ENCODE measurements around the gene NXN.

GRCh38 chr17:856149-856548 lies 123.4 kb downstream of the NXN start:
- TF ChIP-seq POLR2AphosphoS5 (IDR thresholded peaks at IDR 0.05; ENCODE audit: low read depth, low read length) (no peak), SIN3A (IDR thresholded peaks at IDR 0.05; ENCODE audit: borderline replicate concordance, insufficient read depth, low read depth, low read length) (no peak), REST (IDR thresholded peaks at IDR 0.05; ENCODE audit: insufficient read depth in 1 of 2, low read depth in 2 of 2, low read length in 1 of 2) (no peak)
- TF ChIP-seq, protein P1, sequence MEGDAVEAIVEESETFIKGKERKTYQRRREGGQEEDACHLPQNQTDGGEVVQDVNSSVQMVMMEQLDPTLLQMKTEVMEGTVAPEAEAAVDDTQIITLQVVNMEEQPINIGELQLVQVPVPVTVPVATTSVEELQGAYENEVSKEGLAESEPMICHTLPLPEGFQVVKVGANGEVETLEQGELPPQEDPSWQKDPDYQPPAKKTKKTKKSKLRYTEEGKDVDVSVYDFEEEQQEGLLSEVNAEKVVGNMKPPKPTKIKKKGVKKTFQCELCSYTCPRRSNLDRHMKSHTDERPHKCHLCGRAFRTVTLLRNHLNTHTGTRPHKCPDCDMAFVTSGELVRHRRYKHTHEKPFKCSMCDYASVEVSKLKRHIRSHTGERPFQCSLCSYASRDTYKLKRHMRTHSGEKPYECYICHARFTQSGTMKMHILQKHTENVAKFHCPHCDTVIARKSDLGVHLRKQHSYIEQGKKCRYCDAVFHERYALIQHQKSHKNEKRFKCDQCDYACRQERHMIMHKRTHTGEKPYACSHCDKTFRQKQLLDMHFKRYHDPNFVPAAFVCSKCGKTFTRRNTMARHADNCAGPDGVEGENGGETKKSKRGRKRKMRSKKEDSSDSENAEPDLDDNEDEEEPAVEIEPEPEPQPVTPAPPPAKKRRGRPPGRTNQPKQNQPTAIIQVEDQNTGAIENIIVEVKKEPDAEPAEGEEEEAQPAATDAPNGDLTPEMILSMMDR (IDR thresholded peaks at IDR 0.05): no peak

Data from Panc1 (cell line).